Stimulated activated CD8-positive, alpha-beta memory T cell treated with anti-CD3 and anti-CD28 coated beads, Interleukin-15, amount 100 ng/mL, for 4 hours (primary cell): Measurements from ENCODE around the gene SLC13A4.
"Not testable (repeated sequence)": the region's sequence is repeated elsewhere in the genome, so short reads cannot be mapped to it uniquely, and the experiment has no call there.

Source experiments
- DNase-seq, 2 donors: peaks; one replicate each; pipeline ENCODE4 v3.0.0-alpha.2; 2020; ENCODE audit warnings: low read depth in 2 of 2

The SLC13A4 gene

GRCh38 chr7:135728136-135728669 lies at the start of gene SLC13A4:
TSS of gene SLC13A4 (minus strand) at chr7:135728186. CDS start at chr7:135727496, 690 bp downstream.
- no peak for DNase-seq

GRCh38 chr7:135775915-135776314 lies 47.9 kb upstream of the SLC13A4 start:
- DNase-seq = not testable (repeated sequence)

- no peak for DNase-seq
Measured at GRCh38 chr7:135775230-135775629, 47.2 kb upstream of the SLC13A4 start.

- DNase-seq = no peak
Measured at GRCh38 chr7:135774284-135774683, 46.3 kb upstream of the SLC13A4 start.

GRCh38 chr7:135773464-135773863 lies 45.5 kb upstream of the SLC13A4 start:
- no peak for DNase-seq

GRCh38 chr7:135772639-135773222 lies 44.7 kb upstream of the SLC13A4 start:
- DNase-seq = no peak

GRCh38 chr7:135771961-135772638 lies 44.1 kb upstream of the SLC13A4 start:
- DNase-seq = no peak

- DNase-seq = no peak
Measured at GRCh38 chr7:135771051-135771450, 43.1 kb upstream of the SLC13A4 start.

- DNase-seq = no peak
Measured at GRCh38 chr7:135770139-135770710, 42.2 kb upstream of the SLC13A4 start.

GRCh38 chr7:135769005-135769802 lies 41.2 kb upstream of the SLC13A4 start:
- DNase-seq = no peak

GRCh38 chr7:135768467-135768866 lies 40.5 kb upstream of the SLC13A4 start:
- DNase-seq = no peak

GRCh38 chr7:135768064-135768463 lies 40.1 kb upstream of the SLC13A4 start:
- no peak for DNase-seq

- DNase-seq = no peak
Measured at GRCh38 chr7:135763261-135763660, 35.3 kb upstream of the SLC13A4 start.

GRCh38 chr7:135761751-135762488 lies 33.9 kb upstream of the SLC13A4 start:
- DNase-seq = no peak

- no peak for DNase-seq
Measured at GRCh38 chr7:135759532-135759931, 31.5 kb upstream of the SLC13A4 start.

GRCh38 chr7:135758531-135758932 lies 30.5 kb upstream of the SLC13A4 start:
- DNase-seq = no peak

GRCh38 chr7:135757719-135758411 lies 29.9 kb upstream of the SLC13A4 start:
- no peak for DNase-seq

- no peak for DNase-seq
Measured at GRCh38 chr7:135756191-135756590, 28.2 kb upstream of the SLC13A4 start.

GRCh38 chr7:135755351-135755753 lies 27.4 kb upstream of the SLC13A4 start:
- DNase-seq = no peak

GRCh38 chr7:135753616-135754413 lies 25.8 kb upstream of the SLC13A4 start:
- DNase-seq = no peak
